Mucosa of gallbladder (tissue), 1 donor: ENCODE data around the gene CTPS1. TPM values are rescaled to one million over a fixed set of nuclear protein-coding genes. Genes with fewer than 3 reads are reported as not detected.

Experiments used
- DNase-seq: peaks from one replicate; pipeline ENCODE4 v3.0.0-alpha.2; 2020; ENCODE audit warnings: low spot score
- total RNA-seq: library from RNA; stranded (reverse); gene quantifications from one replicate; pipeline ENCODE4 v1.2.1, GENCODE V29; 2021
- donor health status: DM: no; HTN: no; CAD: no.

CTPS1 gene
- total RNA-seq, 1 donor from 2014 or later, result 20.4 TPM

GRCh38 chr1:40966417-40966816 is 13.1 kb upstream of the CTPS1 start:
- DNase-seq, result no peak

- no peak for DNase-seq
Observed at GRCh38 chr1:40969445-40969844, 10.1 kb upstream of the CTPS1 start.

GRCh38 chr1:40971966-40972365 is 7.5 kb upstream of the CTPS1 start:
- no peak for DNase-seq

- DNase-seq, result no peak
Observed at GRCh38 chr1:40973912-40974311, 5.6 kb upstream of the CTPS1 start.

GRCh38 chr1:40974945-40975344 is 4.6 kb upstream of the CTPS1 start:
- no peak for DNase-seq

- DNase-seq, result no peak
Observed at GRCh38 chr1:40976952-40977690, 2.4 kb upstream of the CTPS1 start.

GRCh38 chr1:40977716-40978115 is 1.8 kb upstream of the CTPS1 start:
- no peak for DNase-seq

GRCh38 chr1:40978886-40979240 is 633 bp upstream of the CTPS1 start:
- no peak for DNase-seq

- DNase-seq, result no peak
Observed at GRCh38 chr1:40980068-40980452, 564 bp downstream of the CTPS1 start.

- no peak for DNase-seq
Observed at GRCh38 chr1:40980453-40981121, 1.1 kb downstream of the CTPS1 start.

- DNase-seq, result no peak
Observed at GRCh38 chr1:40981691-40982448, 2.4 kb downstream of the CTPS1 start.

- DNase-seq, result no peak
Observed at GRCh38 chr1:40982721-40983120, 3.2 kb downstream of the CTPS1 start.

- no peak for DNase-seq
Observed at GRCh38 chr1:40983286-40983685, 3.8 kb downstream of the CTPS1 start.

GRCh38 chr1:40984066-40984465 is 4.6 kb downstream of the CTPS1 start:
- no peak for DNase-seq

- DNase-seq, result no peak
Observed at GRCh38 chr1:40984531-40984930, 5.0 kb downstream of the CTPS1 start.

GRCh38 chr1:40985161-40985560 is 5.7 kb downstream of the CTPS1 start:
- DNase-seq, result no peak

- DNase-seq, result no peak
Observed at GRCh38 chr1:40985875-40986274, 6.4 kb downstream of the CTPS1 start.

- DNase-seq, result no peak
Observed at GRCh38 chr1:40986328-40986783, 6.9 kb downstream of the CTPS1 start.

GRCh38 chr1:40986956-40987355 is 7.5 kb downstream of the CTPS1 start:
- DNase-seq, result no peak

- DNase-seq, result no peak
Observed at GRCh38 chr1:40987439-40988276, 8.2 kb downstream of the CTPS1 start.

- no peak for DNase-seq
Observed at GRCh38 chr1:40988280-40988679, 8.8 kb downstream of the CTPS1 start.

- DNase-seq, result no peak
Observed at GRCh38 chr1:40989066-40989465, 9.6 kb downstream of the CTPS1 start.
